ENCODE results near the gene HABP2. TPM values are rescaled to one million over a fixed set of nuclear protein-coding genes. Genes with fewer than 3 reads are reported as not detected.

The HABP2 gene
- total RNA-seq, 1 donor, result not detected

DNA sequence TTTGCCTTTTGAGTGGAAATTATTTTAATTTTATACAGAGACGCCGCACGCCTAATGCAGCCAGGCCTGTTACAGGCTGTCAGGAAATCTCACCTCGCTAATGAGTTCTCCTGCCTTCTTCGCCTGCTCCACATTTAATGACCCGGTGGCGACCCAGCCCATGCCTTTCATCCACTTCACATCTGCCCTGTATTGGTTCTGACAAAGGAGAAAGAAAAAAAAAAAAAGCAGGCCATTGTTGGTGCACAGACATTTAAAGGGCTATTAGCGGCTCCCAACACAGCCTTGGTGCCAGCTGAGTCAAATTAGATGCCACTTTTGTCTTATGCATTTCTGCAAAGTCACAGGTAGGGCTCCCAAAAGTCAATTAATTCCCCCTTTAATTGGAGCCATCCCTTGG lies 67.7 kb downstream of the HABP2 start:
- TF ChIP-seq, protein P1, sequence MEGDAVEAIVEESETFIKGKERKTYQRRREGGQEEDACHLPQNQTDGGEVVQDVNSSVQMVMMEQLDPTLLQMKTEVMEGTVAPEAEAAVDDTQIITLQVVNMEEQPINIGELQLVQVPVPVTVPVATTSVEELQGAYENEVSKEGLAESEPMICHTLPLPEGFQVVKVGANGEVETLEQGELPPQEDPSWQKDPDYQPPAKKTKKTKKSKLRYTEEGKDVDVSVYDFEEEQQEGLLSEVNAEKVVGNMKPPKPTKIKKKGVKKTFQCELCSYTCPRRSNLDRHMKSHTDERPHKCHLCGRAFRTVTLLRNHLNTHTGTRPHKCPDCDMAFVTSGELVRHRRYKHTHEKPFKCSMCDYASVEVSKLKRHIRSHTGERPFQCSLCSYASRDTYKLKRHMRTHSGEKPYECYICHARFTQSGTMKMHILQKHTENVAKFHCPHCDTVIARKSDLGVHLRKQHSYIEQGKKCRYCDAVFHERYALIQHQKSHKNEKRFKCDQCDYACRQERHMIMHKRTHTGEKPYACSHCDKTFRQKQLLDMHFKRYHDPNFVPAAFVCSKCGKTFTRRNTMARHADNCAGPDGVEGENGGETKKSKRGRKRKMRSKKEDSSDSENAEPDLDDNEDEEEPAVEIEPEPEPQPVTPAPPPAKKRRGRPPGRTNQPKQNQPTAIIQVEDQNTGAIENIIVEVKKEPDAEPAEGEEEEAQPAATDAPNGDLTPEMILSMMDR (IDR thresholded peaks at IDR 0.05; ENCODE audit: insufficient read depth, low read depth, low read length), result no peak
- DNase-seq (ENCODE audit: low read depth), result no peak
- no peak overlapping the region for H3K4me3 ChIP-seq (ENCODE audit: low read depth, low read length)

DNA sequence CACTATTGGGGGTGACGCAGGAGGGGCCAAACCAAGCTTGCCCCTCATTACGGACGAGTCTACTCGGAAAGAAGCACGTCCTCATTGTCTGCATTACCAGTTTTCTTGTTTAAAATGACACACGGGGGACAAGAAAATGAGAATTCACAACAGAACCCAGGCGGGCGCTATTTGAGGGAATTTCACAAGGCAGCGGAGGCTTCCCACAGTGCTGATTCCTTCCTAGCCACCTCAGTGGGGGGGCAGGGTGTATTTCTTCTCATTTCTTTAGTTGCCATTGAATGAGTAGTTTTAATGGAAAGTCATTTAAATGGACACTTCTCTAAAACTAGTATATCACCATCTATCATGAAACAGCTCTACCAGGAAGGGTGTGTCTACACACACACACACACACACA lies 68.1 kb downstream of the HABP2 start:
- no peak for DNase-seq (ENCODE audit: low read depth)
- H3K4me3 ChIP-seq (ENCODE audit: low read depth, low read length), result no peak overlapping the region
- TF ChIP-seq, protein P1 (IDR thresholded peaks at IDR 0.05; ENCODE audit: insufficient read depth, low read depth, low read length), result no peak

DNA sequence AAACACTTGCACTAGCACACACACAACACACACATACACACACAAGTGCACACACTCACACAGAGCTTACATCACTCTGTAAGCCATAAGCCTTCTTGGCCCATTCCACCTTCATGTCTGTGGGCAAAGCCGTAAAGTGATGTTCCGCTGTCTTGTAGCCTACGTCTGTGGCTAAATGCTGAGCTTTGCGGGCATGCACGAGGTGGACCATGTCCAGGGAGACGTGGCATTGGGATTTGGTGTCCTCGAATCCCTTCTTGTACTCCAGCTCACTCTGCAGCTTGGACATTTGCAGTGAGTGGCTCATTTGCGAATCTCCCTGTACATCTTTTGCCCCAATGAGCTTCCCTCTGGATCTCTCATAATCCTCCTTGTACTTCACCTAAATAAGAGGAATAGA lies 68.9 kb downstream of the HABP2 start:
- no peak for DNase-seq (ENCODE audit: low read depth)
- no peak overlapping the region for H3K4me3 ChIP-seq (ENCODE audit: low read depth, low read length)

DNA sequence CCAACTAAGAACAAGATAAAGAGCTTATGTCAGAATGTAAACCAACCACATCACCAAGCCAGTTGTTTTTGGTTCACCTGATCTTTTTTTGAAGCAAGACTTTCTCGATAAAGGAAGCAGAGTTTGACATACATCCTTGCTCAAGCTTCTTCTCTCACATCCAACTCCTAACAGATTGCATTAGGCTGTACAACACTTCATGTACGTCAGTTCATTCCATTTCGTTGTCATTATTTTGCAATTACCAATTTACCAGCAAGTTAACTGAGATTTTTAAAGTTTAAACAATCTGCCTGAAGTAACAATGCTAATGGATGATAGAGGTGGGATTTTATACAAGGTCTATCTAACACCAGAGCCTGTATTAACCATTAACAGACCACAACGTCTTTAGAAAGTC lies 70.0 kb downstream of the HABP2 start:
- H3K4me3 ChIP-seq (ENCODE audit: low read depth, low read length), result no peak overlapping the region
- TF ChIP-seq, protein P1 (IDR thresholded peaks at IDR 0.05; ENCODE audit: insufficient read depth, low read depth, low read length), result no peak
- DNase-seq (ENCODE audit: low read depth), result no peak

More for the DNA sequence above, 68.9 kb downstream of the HABP2 start:
- TF ChIP-seq, protein P1 (IDR thresholded peaks at IDR 0.05; ENCODE audit: insufficient read depth, low read depth, low read length), result no peak

DNA sequence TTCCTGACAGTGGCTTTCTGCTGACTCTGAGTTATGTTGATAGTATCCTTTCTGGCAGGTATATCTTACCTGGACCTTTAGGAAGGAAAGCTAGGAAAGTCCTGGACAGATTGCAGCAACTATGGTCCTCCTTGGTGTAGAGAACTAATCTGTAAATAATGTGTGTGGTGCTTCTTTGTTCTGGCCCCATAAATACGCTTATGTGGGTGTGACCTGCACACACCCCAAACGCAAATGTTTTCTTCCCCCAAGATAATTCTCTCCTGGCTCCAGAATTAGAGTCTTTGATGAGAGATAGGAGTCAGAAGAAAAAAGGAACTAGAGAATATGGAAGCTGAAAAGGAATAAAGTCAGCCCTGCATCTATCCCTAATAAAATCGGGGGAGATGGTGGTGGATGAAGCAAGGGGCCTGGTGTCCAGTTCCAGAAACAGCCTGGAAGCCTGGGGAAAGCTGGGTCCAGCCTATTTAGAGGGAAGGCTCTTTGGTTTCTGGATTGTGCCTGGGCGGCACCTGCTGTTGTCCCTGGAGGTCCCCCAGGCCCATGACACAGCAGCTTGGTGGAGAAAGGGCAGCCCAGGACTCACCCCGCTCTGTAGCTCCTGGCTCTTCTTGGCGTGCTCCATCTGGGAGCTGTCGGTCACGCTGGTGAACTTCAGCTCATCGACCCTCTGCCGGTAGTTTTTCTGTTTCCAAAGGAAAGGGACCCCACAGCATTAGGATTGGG lies 72.8 kb downstream of the HABP2 start:
- TF ChIP-seq, protein P1 (IDR thresholded peaks at IDR 0.05; ENCODE audit: insufficient read depth, low read depth, low read length), result no peak
- H3K4me3 ChIP-seq (ENCODE audit: low read depth, low read length), result no peak overlapping the region
- no peak for DNase-seq (ENCODE audit: low read depth)

DNA sequence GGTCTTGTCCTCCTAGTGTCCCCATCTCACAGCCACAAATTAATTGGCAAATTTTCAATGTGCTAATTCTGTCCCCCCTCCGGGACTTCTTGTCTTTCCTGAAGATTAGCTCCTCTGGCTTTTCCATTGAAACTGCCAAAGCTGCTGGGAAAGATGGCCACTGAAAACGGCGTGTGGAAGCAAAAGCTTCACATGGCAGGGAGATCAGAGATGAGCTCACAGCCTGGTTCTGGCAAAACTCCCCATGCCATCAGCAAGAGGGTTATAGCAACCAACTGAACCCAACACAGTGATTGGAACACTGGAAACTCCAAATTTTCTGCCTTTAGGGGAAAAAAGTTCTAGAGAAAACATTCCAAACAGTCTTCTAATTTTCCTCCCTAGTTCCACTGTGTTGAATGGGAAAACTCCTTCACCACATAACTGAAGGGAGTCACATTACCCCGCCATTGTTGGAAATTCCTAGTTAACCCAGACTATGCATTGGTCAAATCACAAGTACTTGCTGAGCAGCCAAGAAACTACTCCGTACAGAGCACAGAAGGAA lies 74.0 kb downstream of the HABP2 start:
- no peak for DNase-seq (ENCODE audit: low read depth)
- H3K4me3 ChIP-seq (ENCODE audit: low read depth, low read length), result no peak overlapping the region
- TF ChIP-seq, protein P1 (IDR thresholded peaks at IDR 0.05; ENCODE audit: insufficient read depth, low read depth, low read length), result no peak

Measured in fibroblast of villous mesenchyme (primary cell).